Measurements from ENCODE around the gene NFE2L3. TPM values are rescaled to one million over a fixed set of nuclear protein-coding genes. Genes with fewer than 3 reads are reported as not detected.
"Not testable (repeated sequence)": the region's sequence is repeated elsewhere in the genome, so short reads cannot be mapped to it uniquely, and the experiment has no call there.

Gene NFE2L3
- total RNA-seq, 4 donors from 2014 or later = 14.1 to 36.3 (median 19.7) TPM

GRCh38 chr7:26193432-26194207 lies 41.6 kb downstream of the NFE2L3 start:
- Histone ChIP-seq H3K9me3 (no peaks in the 10 kb centered on the region), H3K4me3 (no peak overlapping the region), H3K4me1 (peaks cover 56% of the 10 kb centered on the region), H3K36me3 (peaks cover 89% of the 10 kb centered on the region), H3K27me3 (no peaks in the 10 kb centered on the region), H3K27ac (no peak overlapping the region)
- TF ChIP-seq EP300 (IDR thresholded peaks at IDR 0.05) = no peak
- no peak for DNase-seq (ENCODE audit: low spot score in 2 of 2)
- WGBS = 72% methylated on average over 8 of the region's 8 CpGs

GRCh38 chr7:26194764-26195163 lies 42.8 kb downstream of the NFE2L3 start:
- peaks cover 56% of the 10 kb centered on the region for H3K4me1 ChIP-seq
- WGBS = 64% methylated on average over 11 of the region's 11 CpGs
- DNase-seq (ENCODE audit: low spot score in 2 of 2) = peak in 1 of 2 donors; percentile 37
- H3K36me3 ChIP-seq = peaks cover 78% of the 10 kb centered on the region
- H3K4me3 ChIP-seq, H3K9me3 ChIP-seq, H3K27me3 ChIP-seq, H3K27ac ChIP-seq: not testable (repeated sequence)

- WGBS = 77% methylated on average over 5 of the region's 5 CpGs
- Histone ChIP-seq H3K4me1 (peaks cover 56% of the 10 kb centered on the region), H3K4me3 (no peak overlapping the region), H3K9me3 (no peaks in the 10 kb centered on the region), H3K27ac (no peak overlapping the region), H3K27me3 (no peaks in the 10 kb centered on the region), H3K36me3 (peaks cover 74% of the 10 kb centered on the region)
- no peak for TF ChIP-seq POLR2A (IDR thresholded peaks at IDR 0.05)
- no peak for TF ChIP-seq CTCF (IDR thresholded peaks at IDR 0.05)
- no peak for TF ChIP-seq POLR2AphosphoS5 (IDR thresholded peaks at IDR 0.05)
- TF ChIP-seq EP300 (IDR thresholded peaks at IDR 0.05) = no peak
- no peak for DNase-seq (ENCODE audit: low spot score in 2 of 2)
These were observed 43.2 kb downstream of the NFE2L3 start for GRCh38 chr7:26195182-26195581.

- Histone ChIP-seq H3K27ac (no peak overlapping the region), H3K4me3 (peak overlapping the region; percentile 99), H3K27me3 (no peaks in the 10 kb centered on the region), H3K4me1 (peaks cover 56% of the 10 kb centered on the region), H3K9me3 (no peaks in the 10 kb centered on the region), H3K36me3 (peaks cover 66% of the 10 kb centered on the region)
- WGBS = 49% methylated on average over 10 of the region's 10 CpGs
- no peak for DNase-seq (ENCODE audit: low spot score in 2 of 2)
- TF ChIP-seq POLR2A (IDR thresholded peaks at IDR 0.05) (no peak), POLR2AphosphoS5 (IDR thresholded peaks at IDR 0.05) (no peak), EP300 (IDR thresholded peaks at IDR 0.05) (no peak), CTCF (IDR thresholded peaks at IDR 0.05) (no peak)
These were observed 44.1 kb downstream of the NFE2L3 start for GRCh38 chr7:26195867-26196657.

- Histone ChIP-seq H3K4me1 (peaks cover 54% of the 10 kb centered on the region), H3K27ac (no peak overlapping the region), H3K36me3 (peaks cover 52% of the 10 kb centered on the region), H3K4me3 (peak overlapping the region; percentile 99), H3K9me3 (no peaks in the 10 kb centered on the region), H3K27me3 (no peaks in the 10 kb centered on the region)
- TF ChIP-seq CTCF (IDR thresholded peaks at IDR 0.05) (no peak), POLR2A (IDR thresholded peaks at IDR 0.05) (no peak), POLR2AphosphoS5 (IDR thresholded peaks at IDR 0.05) (no peak), EP300 (IDR thresholded peaks at IDR 0.05) (no peak)
- 11% methylated on average over 5 of the region's 5 CpGs for WGBS
- DNase-seq (ENCODE audit: low spot score in 2 of 2) = no peak
These were observed 45.4 kb downstream of the NFE2L3 start for GRCh38 chr7:26197153-26198115.

Data from suprapubic skin (tissue), 4 donors.